GM12872 (cell line): Measurements from ENCODE around the gene CYLC1.

Experiments used
- TF ChIP-seq, protein P1 (sequence below): IDR thresholded peaks from 3 replicates; pipeline ENCODE4 v1.5.1; 2011; ENCODE audit warnings: low read depth, mild to moderate bottlenecking, low read length, moderate library complexity; ENCODE audit not compliant: insufficient read depth

Gene CYLC1, protein sequence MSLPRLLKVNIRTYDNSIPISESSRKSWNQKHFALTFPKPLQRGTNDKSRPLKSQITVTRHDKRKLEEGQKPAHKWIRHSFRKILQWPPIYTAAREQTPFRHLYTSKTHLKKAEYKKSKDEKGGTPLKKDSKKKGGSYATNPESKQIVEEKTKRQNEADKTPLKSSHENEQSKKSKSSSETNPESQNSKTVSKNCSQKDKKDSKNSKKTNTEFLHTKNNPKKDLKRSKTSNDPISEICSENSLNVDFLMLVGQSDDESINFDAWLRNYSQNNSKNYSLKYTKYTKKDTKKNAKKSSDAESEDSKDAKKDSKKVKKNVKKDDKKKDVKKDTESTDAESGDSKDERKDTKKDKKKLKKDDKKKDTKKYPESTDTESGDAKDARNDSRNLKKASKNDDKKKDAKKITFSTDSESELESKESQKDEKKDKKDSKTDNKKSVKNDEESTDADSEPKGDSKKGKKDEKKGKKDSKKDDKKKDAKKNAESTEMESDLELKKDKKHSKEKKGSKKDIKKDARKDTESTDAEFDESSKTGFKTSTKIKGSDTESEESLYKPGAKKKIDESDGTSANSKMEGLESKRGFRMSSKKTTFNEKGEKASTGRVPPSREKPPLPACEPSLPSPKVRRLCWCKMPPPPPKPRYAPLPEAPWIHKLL

DNA sequence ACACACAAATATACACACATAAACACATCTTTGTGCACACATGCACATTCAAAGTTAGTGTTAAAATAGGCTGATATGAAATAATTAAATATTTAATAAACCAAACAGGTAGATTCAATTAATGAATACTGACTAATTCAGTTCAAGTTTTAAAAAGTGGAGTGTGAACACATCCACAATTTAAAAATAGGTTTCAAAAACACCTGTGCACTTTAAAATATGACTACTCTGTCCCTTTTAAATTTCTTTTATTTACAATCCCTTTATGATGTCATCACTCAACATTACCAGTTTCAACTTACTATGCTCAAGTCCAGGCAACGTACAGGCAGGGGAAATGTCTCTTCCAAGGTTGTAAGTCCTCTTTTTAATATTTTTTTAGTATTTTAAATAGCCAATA lies at the start of gene CYLC1:
CYLC1 (plus strand) TSS at position 301 of the 400 bp plus-strand sequence; CDS start at position 338, 37 bp downstream.
- TF ChIP-seq, protein P1, sequence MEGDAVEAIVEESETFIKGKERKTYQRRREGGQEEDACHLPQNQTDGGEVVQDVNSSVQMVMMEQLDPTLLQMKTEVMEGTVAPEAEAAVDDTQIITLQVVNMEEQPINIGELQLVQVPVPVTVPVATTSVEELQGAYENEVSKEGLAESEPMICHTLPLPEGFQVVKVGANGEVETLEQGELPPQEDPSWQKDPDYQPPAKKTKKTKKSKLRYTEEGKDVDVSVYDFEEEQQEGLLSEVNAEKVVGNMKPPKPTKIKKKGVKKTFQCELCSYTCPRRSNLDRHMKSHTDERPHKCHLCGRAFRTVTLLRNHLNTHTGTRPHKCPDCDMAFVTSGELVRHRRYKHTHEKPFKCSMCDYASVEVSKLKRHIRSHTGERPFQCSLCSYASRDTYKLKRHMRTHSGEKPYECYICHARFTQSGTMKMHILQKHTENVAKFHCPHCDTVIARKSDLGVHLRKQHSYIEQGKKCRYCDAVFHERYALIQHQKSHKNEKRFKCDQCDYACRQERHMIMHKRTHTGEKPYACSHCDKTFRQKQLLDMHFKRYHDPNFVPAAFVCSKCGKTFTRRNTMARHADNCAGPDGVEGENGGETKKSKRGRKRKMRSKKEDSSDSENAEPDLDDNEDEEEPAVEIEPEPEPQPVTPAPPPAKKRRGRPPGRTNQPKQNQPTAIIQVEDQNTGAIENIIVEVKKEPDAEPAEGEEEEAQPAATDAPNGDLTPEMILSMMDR = no peak

DNA sequence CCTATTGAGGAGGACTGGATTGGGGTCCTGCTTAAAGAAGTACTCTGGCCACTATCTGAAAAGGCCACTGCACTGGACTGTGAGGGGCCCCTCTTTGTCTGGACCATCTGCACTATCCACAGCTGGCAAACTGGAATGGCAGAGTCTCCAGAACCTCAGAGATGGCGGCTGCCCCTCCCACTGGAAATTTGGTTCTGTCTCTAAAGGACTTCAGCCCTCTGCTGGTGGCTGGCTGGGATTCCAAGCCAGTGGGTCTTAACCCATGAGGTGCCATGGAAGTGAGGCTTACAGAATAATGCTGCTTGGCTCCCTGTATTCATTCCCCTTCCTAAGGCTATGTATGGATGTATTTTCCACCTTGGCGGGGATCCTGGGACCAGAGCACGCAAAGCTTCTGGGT lies 41.6 kb upstream of the CYLC1 start:
- TF ChIP-seq, protein P1 = no peak

DNA sequence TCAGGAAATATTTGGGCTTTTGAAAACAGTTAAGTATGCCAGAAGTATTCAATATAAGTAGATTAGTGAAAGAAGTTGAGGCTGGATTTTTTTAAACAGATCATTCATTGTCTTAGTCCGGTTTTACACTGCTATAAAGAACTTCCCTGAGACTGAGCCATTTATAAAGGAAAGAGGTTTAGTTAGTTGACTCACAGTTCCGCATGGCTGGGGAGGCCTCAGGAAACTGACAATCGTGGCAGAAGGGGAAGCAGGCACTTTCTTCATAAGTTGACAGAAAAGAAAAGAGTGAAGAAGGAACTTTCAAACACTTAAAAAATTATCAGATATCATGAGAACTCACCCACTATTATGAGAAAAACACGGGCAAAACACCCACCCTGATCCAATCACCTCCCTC lies 31.1 kb upstream of the CYLC1 start:
- TF ChIP-seq, protein P1 = no peak

DNA sequence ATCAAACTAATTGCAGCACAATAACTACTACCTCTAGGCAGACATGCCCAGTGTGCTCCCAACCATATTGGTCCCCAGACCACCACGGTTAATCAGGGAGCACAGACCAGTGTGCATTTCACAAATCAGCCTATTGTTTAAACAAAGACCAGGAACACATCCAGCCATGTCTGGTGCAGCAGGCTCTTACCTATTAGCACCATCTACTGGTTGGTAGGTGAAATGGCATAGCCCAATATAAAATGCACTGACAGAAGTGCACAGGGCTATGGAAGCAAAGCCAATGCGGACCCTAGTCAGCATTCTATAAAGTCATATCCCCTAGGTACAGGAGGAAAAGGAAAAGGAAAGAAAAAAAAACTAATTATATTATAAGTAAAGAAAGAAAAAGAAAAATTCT lies 15.5 kb upstream of the CYLC1 start:
- TF ChIP-seq, protein P1 = peak; percentile 64

DNA sequence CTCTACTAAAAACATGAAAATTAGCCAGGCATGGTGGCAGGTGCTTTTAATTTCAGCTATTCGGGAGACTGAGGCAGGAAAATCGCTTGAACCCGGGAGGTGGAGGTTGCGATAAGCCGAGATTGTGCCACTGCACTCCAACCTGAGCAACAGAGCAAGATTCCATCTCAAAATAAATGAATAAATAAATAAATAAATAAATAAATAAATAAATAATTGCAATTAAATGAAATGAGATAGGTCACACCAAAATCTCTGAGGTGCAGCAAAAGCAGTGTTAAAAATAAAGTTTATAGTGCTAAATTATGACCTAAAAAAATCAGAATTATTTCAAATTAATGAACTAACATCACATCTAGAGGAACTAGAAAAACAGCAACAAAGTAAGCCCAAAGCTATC lies 13.6 kb upstream of the CYLC1 start:
- TF ChIP-seq, protein P1 = no peak

DNA sequence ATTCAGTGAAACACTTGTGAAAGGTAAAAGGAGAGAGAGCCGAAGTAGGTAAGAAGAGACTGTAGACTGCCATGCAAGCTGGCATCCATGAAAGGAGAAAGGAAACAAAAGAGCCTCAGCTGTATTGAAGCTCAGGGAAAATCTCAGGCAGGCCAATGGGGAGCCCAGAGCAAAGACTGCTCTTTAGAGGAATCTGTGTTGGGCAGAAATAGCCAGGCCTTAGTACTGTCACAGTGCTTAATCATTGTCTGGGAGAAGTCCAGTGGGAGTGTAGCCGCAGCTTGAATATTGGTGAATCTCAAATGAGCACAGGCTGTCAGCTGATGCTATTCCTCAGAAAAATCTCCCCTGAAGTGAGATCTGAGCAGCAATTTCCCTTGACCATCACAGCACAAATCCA lies 27.6 kb downstream of the CYLC1 start:
- TF ChIP-seq, protein P1 = no peak

DNA sequence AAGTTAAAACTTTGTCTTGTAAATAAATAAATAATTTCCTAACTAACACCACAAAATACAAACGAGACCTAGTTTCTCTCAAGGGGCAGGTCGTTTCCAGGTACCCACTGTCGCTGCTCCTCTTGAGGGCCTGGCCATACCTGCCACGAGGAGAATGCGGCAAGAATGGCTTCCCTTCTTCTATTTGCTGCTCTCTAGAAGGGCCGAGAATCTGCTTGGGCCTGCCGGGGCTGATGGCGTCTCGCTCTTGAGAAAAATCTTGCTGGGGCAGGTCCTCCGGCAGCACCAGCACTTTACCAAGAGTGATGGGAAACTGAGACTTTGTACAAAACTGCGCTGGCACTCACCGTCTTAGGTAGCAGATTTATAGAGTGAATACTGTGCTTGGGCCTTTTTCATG lies 31.5 kb downstream of the CYLC1 start:
- TF ChIP-seq, protein P1 = no peak
